GM12801 (cell line): Measurements from ENCODE around the gene PPP2R3B.

Experiments
- CTCF ChIP-seq: IDR thresholded peaks from one replicate; pipeline ENCODE4 v1.5.1; 2011; ENCODE audit warnings: control low read depth; ENCODE audit not compliant: insufficient read length; ENCODE audit errors: extremely low read depth

Gene PPP2R3B

GRCh38 chrX:372856-373640, 13.7 kb downstream of the PPP2R3B start:
- TF ChIP-seq CTCF: no peak

- TF ChIP-seq CTCF: no peak
Measured at GRCh38 chrX:371907-372306, 14.8 kb downstream of the PPP2R3B start.

GRCh38 chrX:370963-371745, 15.6 kb downstream of the PPP2R3B start:
- TF ChIP-seq CTCF: no peak

GRCh38 chrX:370244-370962, 16.3 kb downstream of the PPP2R3B start:
- no peak for TF ChIP-seq CTCF

GRCh38 chrX:369563-370101, 17.1 kb downstream of the PPP2R3B start:
- no peak for TF ChIP-seq CTCF

- no peak for TF ChIP-seq CTCF
Measured at GRCh38 chrX:368811-369562, 17.7 kb downstream of the PPP2R3B start.

GRCh38 chrX:367866-368265, 18.8 kb downstream of the PPP2R3B start:
- TF ChIP-seq CTCF: no peak
